ENCODE data around the gene IFFO2.

DNA sequence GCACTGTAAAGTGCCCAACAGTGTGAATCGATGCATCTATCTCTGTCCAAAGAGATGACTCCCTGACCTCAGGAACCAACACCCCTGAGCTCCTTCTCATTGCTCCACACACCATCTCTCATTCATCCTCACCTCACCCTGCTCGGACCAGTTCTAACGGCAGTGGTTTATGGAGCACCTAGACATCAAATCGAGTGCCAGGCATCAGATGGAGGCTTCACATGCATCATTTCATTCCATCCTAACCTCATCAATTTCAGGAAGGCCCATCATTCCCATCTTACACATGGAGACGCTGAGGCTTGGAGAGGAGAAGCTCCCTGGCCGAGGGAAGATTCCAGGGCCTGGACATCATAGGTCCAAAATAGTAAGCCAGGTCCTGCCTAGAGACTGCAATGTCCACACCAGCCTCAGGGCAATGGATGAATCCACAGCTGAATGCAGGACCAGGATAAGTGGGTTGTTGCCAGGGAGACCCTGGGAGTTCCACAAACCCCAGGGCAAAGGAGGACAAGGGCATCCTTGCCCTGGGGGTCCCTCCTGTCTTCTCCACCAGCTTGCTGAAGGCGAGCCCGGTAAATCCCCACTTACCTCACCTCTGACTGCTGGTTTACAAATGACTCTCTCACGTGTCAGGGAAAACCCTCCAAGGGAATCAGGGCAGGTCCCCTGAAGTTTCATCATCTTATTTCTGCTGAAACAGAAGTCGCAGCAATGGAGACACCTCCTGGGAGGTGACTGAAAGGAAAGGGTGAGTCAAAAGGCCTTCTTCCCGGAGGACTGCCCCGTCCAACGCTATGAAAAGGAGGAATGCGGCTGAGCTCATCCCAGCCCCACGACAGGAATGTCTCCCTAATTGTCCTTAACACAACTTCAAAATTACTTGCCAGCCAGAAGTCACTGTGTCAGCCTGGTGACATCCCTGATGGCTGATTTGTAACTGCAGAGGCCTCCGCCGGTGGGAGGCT is 9.0 kb upstream of the IFFO2 start:
- TF ChIP-seq EP300 (IDR thresholded peaks at IDR 0.05), result no peak
- TF ChIP-seq POLR2AphosphoS5 (IDR thresholded peaks at IDR 0.05), result peak in 1 of 4 donors; percentile 33
- TF ChIP-seq CTCF (IDR thresholded peaks at IDR 0.05), result no peak
